ENCODE results near the gene ADRM1. TPM values are rescaled to one million over a fixed set of nuclear protein-coding genes. Genes with fewer than 3 reads are reported as not detected.

ADRM1 gene
- total RNA-seq, 1 experiment from 2014 or later = 160 TPM

DNA sequence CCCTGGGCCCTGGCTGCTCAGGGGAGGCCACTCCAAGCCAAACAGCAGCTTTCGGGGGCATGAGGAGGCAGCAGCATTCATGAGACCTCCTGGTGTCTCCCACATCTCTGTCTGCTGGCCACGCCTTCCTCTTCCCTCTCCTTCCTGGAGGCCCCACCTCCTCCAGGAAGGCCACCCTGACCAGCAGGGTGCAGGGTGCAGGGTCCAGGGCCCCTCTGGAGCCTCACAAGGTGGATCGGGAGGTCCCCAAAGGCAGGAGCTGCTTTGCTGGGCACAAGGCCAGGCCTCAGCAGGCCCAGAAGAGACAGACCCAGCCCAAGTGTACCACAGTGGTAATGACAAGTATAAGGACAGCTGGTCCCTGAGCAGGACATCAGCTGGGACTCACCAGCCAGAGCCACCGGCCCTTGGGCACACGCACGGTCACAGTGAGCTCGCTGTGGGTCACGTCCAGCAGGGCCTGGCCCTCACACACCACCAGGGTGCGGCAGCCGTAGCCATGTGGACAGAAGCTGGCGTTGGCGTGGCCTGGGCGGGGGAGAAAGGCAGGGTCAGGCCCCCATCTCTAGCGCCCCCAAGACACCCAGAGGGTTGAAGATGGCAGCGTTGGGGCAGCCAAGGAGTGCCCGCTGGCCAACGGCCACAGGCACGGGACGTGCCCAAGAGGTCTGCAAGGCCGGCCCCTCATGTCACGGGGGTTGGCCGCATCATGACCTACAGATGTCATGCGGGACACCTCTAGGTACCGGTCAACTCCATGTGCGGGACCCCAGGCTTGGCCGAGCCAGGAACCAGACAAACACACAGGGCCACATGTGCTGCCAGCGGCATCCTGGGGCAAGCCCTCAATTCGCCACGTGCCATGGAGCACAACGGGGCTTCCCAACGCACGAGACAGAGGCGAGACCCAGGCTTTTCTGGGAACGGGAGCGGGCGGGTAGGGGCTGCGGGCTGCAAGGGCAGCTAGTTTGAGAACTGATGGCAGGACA lies 26.9 kb downstream of the ADRM1 start:
- Mint-ChIP-seq H3K4me3 (no peak overlapping the region), H3K27ac (no peak overlapping the region), H3K9me3 (0 out of 2 replicates have a peak, but pooled peaks cover 4% of the 10 kb centered on the region), H3K36me3 (peaks cover 44% of the 10 kb centered on the region), H3K4me1 (no peaks in the 10 kb centered on the region), H3K27me3 (ENCODE audit: low read depth) (no peaks in the 10 kb centered on the region)
- CTCF ChIA-PET = interaction anchor here (0.6 to 1.5 kb wide), 4 partner anchors 36 to 276 kb away, joined by 4 to 8 read pairs (median 6); partner anchors contain the start of gene RBBP8NL
- no peak for TF ChIP-seq ZNF671 (CRISPR knock-in tag; IDR thresholded peaks at IDR 0.05)
- TF ChIP-seq SMAD4 (CRISPR knock-in tag; IDR thresholded peaks at IDR 0.05) = no peak
- TF ChIP-seq, protein P1, sequence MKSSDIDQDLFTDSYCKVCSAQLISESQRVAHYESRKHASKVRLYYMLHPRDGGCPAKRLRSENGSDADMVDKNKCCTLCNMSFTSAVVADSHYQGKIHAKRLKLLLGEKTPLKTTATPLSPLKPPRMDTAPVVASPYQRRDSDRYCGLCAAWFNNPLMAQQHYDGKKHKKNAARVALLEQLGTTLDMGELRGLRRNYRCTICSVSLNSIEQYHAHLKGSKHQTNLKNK (CRISPR knock-in tag; IDR thresholded peaks at IDR 0.05) = no peak
- TF ChIP-seq FOXK1 (CRISPR knock-in tag; IDR thresholded peaks at IDR 0.05) = no peak
- TF ChIP-seq JUN (CRISPR knock-in tag; IDR thresholded peaks at IDR 0.05) = no peak
- TF ChIP-seq, protein P2, sequence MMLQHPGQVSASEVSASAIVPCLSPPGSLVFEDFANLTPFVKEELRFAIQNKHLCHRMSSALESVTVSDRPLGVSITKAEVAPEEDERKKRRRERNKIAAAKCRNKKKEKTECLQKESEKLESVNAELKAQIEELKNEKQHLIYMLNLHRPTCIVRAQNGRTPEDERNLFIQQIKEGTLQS (CRISPR knock-in tag; conservative IDR thresholded peaks at IDR 0.05) = no peak
- no peak for TF ChIP-seq HMGA2 (CRISPR knock-in tag; IDR thresholded peaks at IDR 0.05)
- no peak for TF ChIP-seq TEAD4 (CRISPR knock-in tag; IDR thresholded peaks at IDR 0.05)
- TF ChIP-seq ZNF317 (CRISPR knock-in tag; IDR thresholded peaks at IDR 0.05; ENCODE audit: borderline replicate concordance, low read depth) = no peak
- TF ChIP-seq TCF7 (CRISPR knock-in tag; IDR thresholded peaks at IDR 0.05; ENCODE audit: low read depth) = no peak
- TF ChIP-seq RELA (CRISPR knock-in tag; IDR thresholded peaks at IDR 0.05; ENCODE audit: borderline replicate concordance) = no peak
- TF ChIP-seq, protein P3, sequence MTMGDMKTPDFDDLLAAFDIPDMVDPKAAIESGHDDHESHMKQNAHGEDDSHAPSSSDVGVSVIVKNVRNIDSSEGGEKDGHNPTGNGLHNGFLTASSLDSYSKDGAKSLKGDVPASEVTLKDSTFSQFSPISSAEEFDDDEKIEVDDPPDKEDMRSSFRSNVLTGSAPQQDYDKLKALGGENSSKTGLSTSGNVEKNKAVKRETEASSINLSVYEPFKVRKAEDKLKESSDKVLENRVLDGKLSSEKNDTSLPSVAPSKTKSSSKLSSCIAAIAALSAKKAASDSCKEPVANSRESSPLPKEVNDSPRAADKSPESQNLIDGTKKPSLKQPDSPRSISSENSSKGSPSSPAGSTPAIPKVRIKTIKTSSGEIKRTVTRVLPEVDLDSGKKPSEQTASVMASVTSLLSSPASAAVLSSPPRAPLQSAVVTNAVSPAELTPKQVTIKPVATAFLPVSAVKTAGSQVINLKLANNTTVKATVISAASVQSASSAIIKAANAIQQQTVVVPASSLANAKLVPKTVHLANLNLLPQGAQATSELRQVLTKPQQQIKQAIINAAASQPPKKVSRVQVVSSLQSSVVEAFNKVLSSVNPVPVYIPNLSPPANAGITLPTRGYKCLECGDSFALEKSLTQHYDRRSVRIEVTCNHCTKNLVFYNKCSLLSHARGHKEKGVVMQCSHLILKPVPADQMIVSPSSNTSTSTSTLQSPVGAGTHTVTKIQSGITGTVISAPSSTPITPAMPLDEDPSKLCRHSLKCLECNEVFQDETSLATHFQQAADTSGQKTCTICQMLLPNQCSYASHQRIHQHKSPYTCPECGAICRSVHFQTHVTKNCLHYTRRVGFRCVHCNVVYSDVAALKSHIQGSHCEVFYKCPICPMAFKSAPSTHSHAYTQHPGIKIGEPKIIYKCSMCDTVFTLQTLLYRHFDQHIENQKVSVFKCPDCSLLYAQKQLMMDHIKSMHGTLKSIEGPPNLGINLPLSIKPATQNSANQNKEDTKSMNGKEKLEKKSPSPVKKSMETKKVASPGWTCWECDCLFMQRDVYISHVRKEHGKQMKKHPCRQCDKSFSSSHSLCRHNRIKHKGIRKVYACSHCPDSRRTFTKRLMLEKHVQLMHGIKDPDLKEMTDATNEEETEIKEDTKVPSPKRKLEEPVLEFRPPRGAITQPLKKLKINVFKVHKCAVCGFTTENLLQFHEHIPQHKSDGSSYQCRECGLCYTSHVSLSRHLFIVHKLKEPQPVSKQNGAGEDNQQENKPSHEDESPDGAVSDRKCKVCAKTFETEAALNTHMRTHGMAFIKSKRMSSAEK (CRISPR knock-in tag; IDR thresholded peaks at IDR 0.05; ENCODE audit: borderline replicate concordance) = no peak
- no peak for TF ChIP-seq NFYB (CRISPR knock-in tag; conservative IDR thresholded peaks at IDR 0.05; ENCODE audit: low read depth)
- TF ChIP-seq, protein P4, sequence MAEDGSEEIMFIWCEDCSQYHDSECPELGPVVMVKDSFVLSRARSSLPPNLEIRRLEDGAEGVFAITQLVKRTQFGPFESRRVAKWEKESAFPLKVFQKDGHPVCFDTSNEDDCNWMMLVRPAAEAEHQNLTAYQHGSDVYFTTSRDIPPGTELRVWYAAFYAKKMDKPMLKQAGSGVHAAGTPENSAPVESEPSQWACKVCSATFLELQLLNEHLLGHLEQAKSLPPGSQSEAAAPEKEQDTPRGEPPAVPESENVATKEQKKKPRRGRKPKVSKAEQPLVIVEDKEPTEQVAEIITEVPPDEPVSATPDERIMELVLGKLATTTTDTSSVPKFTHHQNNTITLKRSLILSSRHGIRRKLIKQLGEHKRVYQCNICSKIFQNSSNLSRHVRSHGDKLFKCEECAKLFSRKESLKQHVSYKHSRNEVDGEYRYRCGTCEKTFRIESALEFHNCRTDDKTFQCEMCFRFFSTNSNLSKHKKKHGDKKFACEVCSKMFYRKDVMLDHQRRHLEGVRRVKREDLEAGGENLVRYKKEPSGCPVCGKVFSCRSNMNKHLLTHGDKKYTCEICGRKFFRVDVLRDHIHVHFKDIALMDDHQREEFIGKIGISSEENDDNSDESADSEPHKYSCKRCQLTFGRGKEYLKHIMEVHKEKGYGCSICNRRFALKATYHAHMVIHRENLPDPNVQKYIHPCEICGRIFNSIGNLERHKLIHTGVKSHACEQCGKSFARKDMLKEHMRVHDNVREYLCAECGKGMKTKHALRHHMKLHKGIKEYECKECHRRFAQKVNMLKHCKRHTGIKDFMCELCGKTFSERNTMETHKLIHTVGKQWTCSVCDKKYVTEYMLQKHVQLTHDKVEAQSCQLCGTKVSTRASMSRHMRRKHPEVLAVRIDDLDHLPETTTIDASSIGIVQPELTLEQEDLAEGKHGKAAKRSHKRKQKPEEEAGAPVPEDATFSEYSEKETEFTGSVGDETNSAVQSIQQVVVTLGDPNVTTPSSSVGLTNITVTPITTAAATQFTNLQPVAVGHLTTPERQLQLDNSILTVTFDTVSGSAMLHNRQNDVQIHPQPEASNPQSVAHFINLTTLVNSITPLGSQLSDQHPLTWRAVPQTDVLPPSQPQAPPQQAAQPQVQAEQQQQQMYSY (CRISPR knock-in tag; IDR thresholded peaks at IDR 0.05) = no peak
- TF ChIP-seq GTF2I (CRISPR knock-in tag; conservative IDR thresholded peaks at IDR 0.05) = no peak
- no peak for TF ChIP-seq SMAD3 (CRISPR knock-in tag; IDR thresholded peaks at IDR 0.05; ENCODE audit: borderline replicate concordance)
- no peak for TF ChIP-seq NFATC4 (CRISPR knock-in tag; IDR thresholded peaks at IDR 0.05)
- TF ChIP-seq, protein P5, sequence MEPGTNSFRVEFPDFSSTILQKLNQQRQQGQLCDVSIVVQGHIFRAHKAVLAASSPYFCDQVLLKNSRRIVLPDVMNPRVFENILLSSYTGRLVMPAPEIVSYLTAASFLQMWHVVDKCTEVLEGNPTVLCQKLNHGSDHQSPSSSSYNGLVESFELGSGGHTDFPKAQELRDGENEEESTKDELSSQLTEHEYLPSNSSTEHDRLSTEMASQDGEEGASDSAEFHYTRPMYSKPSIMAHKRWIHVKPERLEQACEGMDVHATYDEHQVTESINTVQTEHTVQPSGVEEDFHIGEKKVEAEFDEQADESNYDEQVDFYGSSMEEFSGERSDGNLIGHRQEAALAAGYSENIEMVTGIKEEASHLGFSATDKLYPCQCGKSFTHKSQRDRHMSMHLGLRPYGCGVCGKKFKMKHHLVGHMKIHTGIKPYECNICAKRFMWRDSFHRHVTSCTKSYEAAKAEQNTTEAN (CRISPR knock-in tag; IDR thresholded peaks at IDR 0.05) = no peak
- no peak for TF ChIP-seq ZNF232 (CRISPR knock-in tag; IDR thresholded peaks at IDR 0.05)
- TF ChIP-seq, protein P6, sequence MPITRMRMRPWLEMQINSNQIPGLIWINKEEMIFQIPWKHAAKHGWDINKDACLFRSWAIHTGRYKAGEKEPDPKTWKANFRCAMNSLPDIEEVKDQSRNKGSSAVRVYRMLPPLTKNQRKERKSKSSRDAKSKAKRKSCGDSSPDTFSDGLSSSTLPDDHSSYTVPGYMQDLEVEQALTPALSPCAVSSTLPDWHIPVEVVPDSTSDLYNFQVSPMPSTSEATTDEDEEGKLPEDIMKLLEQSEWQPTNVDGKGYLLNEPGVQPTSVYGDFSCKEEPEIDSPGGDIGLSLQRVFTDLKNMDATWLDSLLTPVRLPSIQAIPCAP (CRISPR knock-in tag; IDR thresholded peaks at IDR 0.05) = no peak
- ATAC-seq (no peak), DNase-seq (ENCODE audit: low spot score) (no peak)
- POLR2A ChIA-PET = no interaction called here
